Measurements from ENCODE around the gene PC. TPM values are rescaled to one million over a fixed set of nuclear protein-coding genes. Genes with fewer than 3 reads are reported as not detected.
A peak's percentile ranks its signal among the peaks of the same experiment; 100 is the strongest.

The PC gene
- total and polyA plus RNA-seq, 9 of the 15 experiments (the other 6 are each of a cell fraction or from before 2014, with no cell fraction given), result 0.94 to 38.0 (median 8.7) TPM

DNA sequence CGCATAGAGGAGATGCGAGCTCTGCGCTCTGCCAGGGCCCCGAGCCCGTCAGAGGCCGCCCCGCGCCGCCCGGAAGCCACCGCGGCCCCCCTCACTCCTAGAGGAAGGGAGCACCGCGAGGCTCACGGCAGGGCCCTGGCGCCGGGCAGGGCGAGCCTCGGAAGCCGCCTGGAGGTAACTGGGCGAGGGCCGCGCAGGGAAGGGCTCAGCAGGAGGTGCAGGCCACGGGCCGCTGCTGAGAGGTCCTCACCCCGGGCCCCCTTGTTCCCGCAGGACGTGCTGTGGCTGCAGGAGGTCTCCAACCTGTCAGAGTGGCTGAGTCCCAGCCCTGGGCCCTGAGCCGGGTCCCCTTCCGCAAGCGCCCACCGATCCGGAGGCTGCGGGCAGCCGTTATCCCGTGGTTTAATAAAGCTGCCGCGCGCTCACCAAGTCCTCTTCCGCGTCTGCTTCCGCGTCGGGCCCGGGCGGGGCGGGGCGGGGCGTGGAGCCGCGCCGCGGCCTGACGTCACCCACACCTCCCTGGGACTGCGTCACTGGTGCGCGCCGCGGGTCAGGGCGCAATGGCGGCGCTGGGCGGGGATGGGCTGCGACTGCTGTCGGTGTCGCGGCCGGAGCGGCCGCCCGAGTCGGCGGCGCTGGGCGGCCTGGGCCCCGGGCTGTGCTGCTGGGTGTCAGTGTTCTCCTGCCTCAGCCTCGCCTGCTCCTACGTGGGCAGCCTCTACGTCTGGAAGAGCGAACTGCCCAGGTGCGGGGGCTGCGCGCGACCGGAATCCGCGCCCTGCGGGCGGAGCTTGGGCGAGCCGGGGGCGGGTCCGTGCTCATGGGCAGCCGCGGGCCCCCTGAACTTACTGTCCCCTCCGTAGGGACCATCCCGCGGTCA is 115.0 kb downstream of the PC start, which contains the start of gene RCE1 (continued):
- TF ChIP-seq, protein P1, sequence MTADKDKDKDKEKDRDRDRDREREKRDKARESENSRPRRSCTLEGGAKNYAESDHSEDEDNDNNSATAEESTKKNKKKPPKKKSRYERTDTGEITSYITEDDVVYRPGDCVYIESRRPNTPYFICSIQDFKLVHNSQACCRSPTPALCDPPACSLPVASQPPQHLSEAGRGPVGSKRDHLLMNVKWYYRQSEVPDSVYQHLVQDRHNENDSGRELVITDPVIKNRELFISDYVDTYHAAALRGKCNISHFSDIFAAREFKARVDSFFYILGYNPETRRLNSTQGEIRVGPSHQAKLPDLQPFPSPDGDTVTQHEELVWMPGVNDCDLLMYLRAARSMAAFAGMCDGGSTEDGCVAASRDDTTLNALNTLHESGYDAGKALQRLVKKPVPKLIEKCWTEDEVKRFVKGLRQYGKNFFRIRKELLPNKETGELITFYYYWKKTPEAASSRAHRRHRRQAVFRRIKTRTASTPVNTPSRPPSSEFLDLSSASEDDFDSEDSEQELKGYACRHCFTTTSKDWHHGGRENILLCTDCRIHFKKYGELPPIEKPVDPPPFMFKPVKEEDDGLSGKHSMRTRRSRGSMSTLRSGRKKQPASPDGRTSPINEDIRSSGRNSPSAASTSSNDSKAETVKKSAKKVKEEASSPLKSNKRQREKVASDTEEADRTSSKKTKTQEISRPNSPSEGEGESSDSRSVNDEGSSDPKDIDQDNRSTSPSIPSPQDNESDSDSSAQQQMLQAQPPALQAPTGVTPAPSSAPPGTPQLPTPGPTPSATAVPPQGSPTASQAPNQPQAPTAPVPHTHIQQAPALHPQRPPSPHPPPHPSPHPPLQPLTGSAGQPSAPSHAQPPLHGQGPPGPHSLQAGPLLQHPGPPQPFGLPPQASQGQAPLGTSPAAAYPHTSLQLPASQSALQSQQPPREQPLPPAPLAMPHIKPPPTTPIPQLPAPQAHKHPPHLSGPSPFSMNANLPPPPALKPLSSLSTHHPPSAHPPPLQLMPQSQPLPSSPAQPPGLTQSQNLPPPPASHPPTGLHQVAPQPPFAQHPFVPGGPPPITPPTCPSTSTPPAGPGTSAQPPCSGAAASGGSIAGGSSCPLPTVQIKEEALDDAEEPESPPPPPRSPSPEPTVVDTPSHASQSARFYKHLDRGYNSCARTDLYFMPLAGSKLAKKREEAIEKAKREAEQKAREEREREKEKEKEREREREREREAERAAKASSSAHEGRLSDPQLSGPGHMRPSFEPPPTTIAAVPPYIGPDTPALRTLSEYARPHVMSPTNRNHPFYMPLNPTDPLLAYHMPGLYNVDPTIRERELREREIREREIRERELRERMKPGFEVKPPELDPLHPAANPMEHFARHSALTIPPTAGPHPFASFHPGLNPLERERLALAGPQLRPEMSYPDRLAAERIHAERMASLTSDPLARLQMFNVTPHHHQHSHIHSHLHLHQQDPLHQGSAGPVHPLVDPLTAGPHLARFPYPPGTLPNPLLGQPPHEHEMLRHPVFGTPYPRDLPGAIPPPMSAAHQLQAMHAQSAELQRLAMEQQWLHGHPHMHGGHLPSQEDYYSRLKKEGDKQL (CRISPR knock-in tag; IDR thresholded peaks at IDR 0.05; ENCODE audit: borderline replicate concordance), result no peak
- no peak for TF ChIP-seq PYGO2 (tag; IDR thresholded peaks at IDR 0.05)
- no peak for TF ChIP-seq NUFIP1 (IDR thresholded peaks at IDR 0.05; ENCODE audit: partially characterized antibody)
- no peak; the same call in 1 of the 2 replicates for TF ChIP-seq ZNF124 (CRISPR knock-in tag; IDR thresholded peaks at IDR 0.05)
- peak; percentile 94 for TF ChIP-seq ZNF263 (CRISPR knock-in tag; IDR thresholded peaks at IDR 0.05; ENCODE audit: borderline replicate concordance)
- TF ChIP-seq, protein P2, sequence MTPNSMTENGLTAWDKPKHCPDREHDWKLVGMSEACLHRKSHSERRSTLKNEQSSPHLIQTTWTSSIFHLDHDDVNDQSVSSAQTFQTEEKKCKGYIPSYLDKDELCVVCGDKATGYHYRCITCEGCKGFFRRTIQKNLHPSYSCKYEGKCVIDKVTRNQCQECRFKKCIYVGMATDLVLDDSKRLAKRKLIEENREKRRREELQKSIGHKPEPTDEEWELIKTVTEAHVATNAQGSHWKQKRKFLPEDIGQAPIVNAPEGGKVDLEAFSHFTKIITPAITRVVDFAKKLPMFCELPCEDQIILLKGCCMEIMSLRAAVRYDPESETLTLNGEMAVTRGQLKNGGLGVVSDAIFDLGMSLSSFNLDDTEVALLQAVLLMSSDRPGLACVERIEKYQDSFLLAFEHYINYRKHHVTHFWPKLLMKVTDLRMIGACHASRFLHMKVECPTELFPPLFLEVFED (CRISPR knock-in tag; conservative IDR thresholded peaks at IDR 0.05), result no peak
- TF ChIP-seq SRSF9 (IDR thresholded peaks at IDR 0.05; ENCODE audit: borderline replicate concordance, low read depth, low read length), result no peak
- TF ChIP-seq, protein P3, sequence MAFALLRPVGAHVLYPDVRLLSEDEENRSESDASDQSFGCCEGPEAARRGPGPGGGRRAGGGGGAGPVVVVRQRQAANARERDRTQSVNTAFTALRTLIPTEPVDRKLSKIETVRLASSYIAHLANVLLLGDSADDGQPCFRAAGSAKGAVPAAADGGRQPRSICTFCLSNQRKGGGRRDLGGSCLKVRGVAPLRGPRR (CRISPR knock-in tag; IDR thresholded peaks at IDR 0.05), result no peak
- TF ChIP-seq, protein P4, sequence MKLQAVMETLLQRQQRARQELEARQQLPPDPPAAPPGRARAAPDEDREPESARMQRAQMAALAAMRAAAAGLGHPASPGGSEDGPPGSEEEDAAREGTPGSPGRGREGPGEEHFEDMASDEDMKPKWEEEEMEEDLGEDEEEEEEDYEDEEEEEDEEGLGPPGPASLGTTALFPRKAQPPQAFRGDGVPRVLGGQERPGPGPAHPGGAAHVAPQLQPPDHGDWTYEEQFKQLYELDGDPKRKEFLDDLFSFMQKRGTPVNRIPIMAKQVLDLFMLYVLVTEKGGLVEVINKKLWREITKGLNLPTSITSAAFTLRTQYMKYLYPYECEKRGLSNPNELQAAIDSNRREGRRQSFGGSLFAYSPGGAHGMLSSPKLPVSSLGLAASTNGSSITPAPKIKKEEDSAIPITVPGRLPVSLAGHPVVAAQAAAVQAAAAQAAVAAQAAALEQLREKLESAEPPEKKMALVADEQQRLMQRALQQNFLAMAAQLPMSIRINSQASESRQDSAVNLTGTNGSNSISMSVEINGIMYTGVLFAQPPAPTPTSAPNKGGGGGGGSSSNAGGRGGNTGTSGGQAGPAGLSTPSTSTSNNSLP (IDR thresholded peaks at IDR 0.05; ENCODE audit: borderline replicate concordance, low read depth, low read length), result no peak
- TF ChIP-seq, protein P5, sequence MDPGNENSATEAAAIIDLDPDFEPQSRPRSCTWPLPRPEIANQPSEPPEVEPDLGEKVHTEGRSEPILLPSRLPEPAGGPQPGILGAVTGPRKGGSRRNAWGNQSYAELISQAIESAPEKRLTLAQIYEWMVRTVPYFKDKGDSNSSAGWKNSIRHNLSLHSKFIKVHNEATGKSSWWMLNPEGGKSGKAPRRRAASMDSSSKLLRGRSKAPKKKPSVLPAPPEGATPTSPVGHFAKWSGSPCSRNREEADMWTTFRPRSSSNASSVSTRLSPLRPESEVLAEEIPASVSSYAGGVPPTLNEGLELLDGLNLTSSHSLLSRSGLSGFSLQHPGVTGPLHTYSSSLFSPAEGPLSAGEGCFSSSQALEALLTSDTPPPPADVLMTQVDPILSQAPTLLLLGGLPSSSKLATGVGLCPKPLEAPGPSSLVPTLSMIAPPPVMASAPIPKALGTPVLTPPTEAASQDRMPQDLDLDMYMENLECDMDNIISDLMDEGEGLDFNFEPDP (CRISPR knock-in tag; IDR thresholded peaks at IDR 0.05), result no peak
- TF ChIP-seq SMARCA5 (IDR thresholded peaks at IDR 0.05), result no peak
- no peak for TF ChIP-seq FOXJ3 (CRISPR knock-in tag; IDR thresholded peaks at IDR 0.05)
- TF ChIP-seq HDAC2 (IDR thresholded peaks at IDR 0.05), result peak; percentile 25; the same call in 1 of the 2 replicates
